Ovary (tissue), 9 donors: Measurements from ENCODE around the gene PLAU. TPM values are rescaled to one million over a fixed set of nuclear protein-coding genes. Genes with fewer than 3 reads are reported as not detected.

Source experiments
- DNase-seq, 5 donors: peaks; one replicate each; pipeline ENCODE4 v3.0.0-alpha.2; 2019 to 2020
- H3K27ac ChIP-seq, 2 donors: fragments of 200-600 bp; one replicate each; pipeline versions ENCODE4 v1.5.1 to v1.8.0; 2019 to 2022
- H3K27me3 ChIP-seq: fragments of 200-600 bp; one replicate; pipeline ENCODE4 v1.8.0; 2022
- H3K36me3 ChIP-seq: fragments of 200-600 bp; sonication (generic); one replicate; pipeline ENCODE4 v1.5.1; 2019
- H3K4me1 ChIP-seq: one replicate; pipeline ENCODE4 v1.8.1; 2013; ENCODE audit warnings: mild to moderate bottlenecking, moderate library complexity; ENCODE audit not compliant: insufficient read depth
- H3K4me3 ChIP-seq: fragments of 200-600 bp; sonication (generic); one replicate; pipeline ENCODE4 v1.5.1; 2017
- H3K9me3 ChIP-seq, 2 donors: fragments of 200-600 bp in 1 of 2; sonication (generic) in 1 of 2; one replicate each; pipeline versions ENCODE4 v1.5.1 to v1.8.1; 2013 to 2019; ENCODE audit warnings: mild to moderate bottlenecking in 1 of 2, moderate library complexity in 1 of 2
- EP300 ChIP-seq: sonication (generic); formaldehyde crosslinking; IDR thresholded peaks from one replicate; pipeline ENCODE4 v1.6.1; 2017; ENCODE audit warnings: antibody characterized with exemption
- POLR2A ChIP-seq: fragments of 450-650 bp; IDR thresholded peaks from one replicate; pipeline ENCODE4 v1.6.1; 2017; ENCODE audit warnings: antibody characterized with exemption, mild to moderate bottlenecking, moderate library complexity
- WGBS, 3 donors: extraction: QIAGEN DNeasy Blood & Tissue Kit in 1 of 3; methylation state at CpG; one replicate each; pipeline versions ENCODE4 v1.1.5 to v1.1.7; 2013 to 2017; 5-methylcytosine and 5-hydroxymethylcytosine counted together
- intact Hi-C, 4 donors: fragments of 100-400 bp; cut with DNase I; formaldehyde crosslinking; loops; one replicate each; pipeline versions ENCODE4 v1.11.0 to v1.15.1; 2022 to 2023
- polyA plus RNA-seq, 2 donors: library from polyadenylated mRNA; stranded (reverse); fragments of 200-250 nt in 1 of 2; fragments of 350-450 nt in 1 of 2; fragmentation: Illumina TruSeq in 1 of 2; extraction: RNeasy Lipid Tissue Mini Kit (QIAGEN cat#74804) in 1 of 2; gene quantifications; one replicate each; pipeline ENCODE4 v1.2.3, GENCODE V29; 2013 to 2014
- total RNA-seq, 7 donors: library from RNA; depleted of rRNA in 2 of 7; stranded (reverse); fragments of >200 nt in 2 of 7; fragmentation: NEBNext Ultra II Directional in 3 of 7; extraction: Animal tissue kit (Norgen Biotek cat#: 25700) in 3 of 7; gene quantifications; one replicate each; pipeline versions ENCODE4 v1.1.0 to v1.2.4, GENCODE V29; 2016 to 2023
- TF ChIP-seq, protein P1 (sequence below), 3 donors: fragments of 450-650 bp in 2 of 3; fragments of 200-600 bp in 1 of 3; IDR thresholded peaks; one replicate each; pipeline versions ENCODE4 v1.5.1 to v1.8.0; 2016 to 2022; ENCODE audit warnings: antibody characterized with exemption in 3 of 3, mild to moderate bottlenecking in 1 of 3
- donor health status: DM: no; HTN: no; CAD: no; lungs with moderate emphysema.
- donor health status: DM: no; HTN: no; CAD: no.
- donor health status: Bipolar disorder and iron deficiency.
- donor health status: DM: yes; HTN: yes; CAD: no.
- donor health status: DM: no; HTN: no; CAD: no.
- donor health status: DM: yes; HTN: yes; CAD: no.

PLAU gene
- total and polyA plus RNA-seq, 9 donors = 0.24 to 12.6 (median 4.6) TPM

DNA sequence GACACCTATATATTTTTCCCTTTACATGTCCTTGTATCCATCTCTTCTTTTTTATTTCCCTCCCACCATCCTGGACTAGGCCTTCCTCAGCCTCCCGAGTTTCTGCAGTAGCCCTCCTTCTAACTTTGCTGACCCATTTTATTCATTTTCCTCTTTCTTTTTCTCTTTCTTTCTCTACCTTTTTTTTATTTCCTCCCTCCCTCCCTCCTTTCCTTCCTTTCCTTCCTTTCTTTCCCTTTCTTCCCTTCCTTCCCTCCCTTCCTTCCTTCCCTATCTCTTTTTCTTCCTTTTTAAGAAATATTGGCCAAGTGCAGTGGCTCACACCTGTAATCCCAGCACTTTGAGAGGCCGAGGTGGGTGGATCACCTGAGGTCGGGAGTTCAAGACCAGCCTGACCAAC is 26.9 kb upstream of the PLAU start:
- no peaks in the 10 kb centered on the region for H3K36me3 ChIP-seq
- TF ChIP-seq EP300 = no peak
- no peak for TF ChIP-seq POLR2A
- TF ChIP-seq, protein P1, sequence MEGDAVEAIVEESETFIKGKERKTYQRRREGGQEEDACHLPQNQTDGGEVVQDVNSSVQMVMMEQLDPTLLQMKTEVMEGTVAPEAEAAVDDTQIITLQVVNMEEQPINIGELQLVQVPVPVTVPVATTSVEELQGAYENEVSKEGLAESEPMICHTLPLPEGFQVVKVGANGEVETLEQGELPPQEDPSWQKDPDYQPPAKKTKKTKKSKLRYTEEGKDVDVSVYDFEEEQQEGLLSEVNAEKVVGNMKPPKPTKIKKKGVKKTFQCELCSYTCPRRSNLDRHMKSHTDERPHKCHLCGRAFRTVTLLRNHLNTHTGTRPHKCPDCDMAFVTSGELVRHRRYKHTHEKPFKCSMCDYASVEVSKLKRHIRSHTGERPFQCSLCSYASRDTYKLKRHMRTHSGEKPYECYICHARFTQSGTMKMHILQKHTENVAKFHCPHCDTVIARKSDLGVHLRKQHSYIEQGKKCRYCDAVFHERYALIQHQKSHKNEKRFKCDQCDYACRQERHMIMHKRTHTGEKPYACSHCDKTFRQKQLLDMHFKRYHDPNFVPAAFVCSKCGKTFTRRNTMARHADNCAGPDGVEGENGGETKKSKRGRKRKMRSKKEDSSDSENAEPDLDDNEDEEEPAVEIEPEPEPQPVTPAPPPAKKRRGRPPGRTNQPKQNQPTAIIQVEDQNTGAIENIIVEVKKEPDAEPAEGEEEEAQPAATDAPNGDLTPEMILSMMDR (IDR thresholded peaks at IDR 0.05) = no peak
- H3K4me1 ChIP-seq = peaks cover 7% of the 10 kb centered on the region
- no peaks in the 10 kb centered on the region for H3K9me3 ChIP-seq
- no peak overlapping the region for H3K4me3 ChIP-seq
- intact Hi-C loops = no loop called here
- 68 to 74% (median 73%) methylated on average over 3 of the region's 3 CpGs for WGBS, 3 donors
- H3K27ac ChIP-seq = no peak overlapping the region
- no peaks in the 10 kb centered on the region for H3K27me3 ChIP-seq
- no peak for DNase-seq

DNA sequence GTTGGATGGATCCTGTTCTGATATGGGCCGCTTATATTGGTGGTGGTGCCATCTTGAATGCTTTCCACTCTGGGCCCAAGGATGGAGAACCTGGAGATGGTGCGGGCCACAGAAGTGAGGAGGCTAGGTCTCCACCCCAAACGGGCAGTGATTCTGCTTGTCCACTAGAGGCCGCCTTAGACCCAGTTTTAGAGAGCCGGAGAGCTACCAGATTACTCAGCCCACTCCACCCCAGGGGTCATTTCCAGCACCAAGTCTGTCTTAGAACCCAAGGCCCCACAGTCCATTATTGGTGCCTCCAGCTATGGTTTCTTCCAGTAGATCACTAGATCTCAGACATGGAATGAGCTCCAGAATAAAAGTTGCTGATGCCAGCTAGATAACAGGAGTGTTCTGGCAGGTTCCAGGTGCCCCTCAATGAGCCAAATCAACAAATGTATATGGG is 24.8 kb upstream of the PLAU start:
- WGBS, 3 donors = 4 to 10% (median 5%) methylated on average over 5 of the region's 5 CpGs
- TF ChIP-seq, protein P1 (IDR thresholded peaks at IDR 0.05) = peak; percentile 46 to 85 (median 83)
- no peak for TF ChIP-seq EP300
- no peaks in the 10 kb centered on the region for H3K36me3 ChIP-seq
- intact Hi-C loops = loop anchor here (2.0 to 5.0 kb wide), 5 partner anchors 51 to 346 kb away; no protein-coding TSS in a partner anchor
- no peaks in the 10 kb centered on the region for H3K9me3 ChIP-seq
- DNase-seq = peak; percentile 70 to 78 (median 74)
- H3K4me1 ChIP-seq = peaks cover 7% of the 10 kb centered on the region
- no peak overlapping the region for H3K4me3 ChIP-seq
- H3K27me3 ChIP-seq = no peaks in the 10 kb centered on the region
- H3K27ac ChIP-seq = no peak overlapping the region

DNA sequence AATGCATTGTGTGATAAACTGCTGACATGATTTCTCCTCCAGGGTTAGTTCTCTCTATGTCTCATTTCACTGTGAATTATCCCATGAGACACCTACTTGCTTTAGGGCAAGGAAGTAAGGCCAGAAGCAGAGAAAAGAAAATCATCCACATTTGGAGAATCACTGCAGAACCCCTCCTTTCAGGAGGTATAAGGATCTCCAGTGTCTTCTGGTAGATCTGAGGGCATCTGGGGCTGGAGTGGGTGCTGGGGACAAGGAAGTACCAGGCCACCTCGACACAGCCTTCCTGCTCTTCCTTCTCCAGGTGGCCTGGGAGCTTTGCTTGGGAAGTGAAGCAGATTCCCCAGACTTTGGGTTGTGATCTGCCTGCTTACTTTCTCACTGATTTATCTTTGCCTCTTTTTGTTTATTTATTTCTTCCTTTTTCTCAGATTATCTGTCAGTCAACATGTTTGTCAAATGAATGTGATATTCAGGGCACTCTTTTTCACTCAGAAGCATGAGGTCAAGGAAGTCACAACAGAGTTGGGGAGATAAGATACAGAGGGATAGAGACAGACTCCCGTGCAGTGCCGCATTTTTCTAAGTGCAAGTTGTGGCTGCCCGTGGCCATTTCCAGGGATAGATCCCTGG is 24.2 kb upstream of the PLAU start:
- peak overlapping the region in 1 of 2 donors; percentile 53 for H3K27ac ChIP-seq
- no peak for TF ChIP-seq EP300
- TF ChIP-seq, protein P1 (IDR thresholded peaks at IDR 0.05) = no peak
- no peak for TF ChIP-seq POLR2A
- no peaks in the 10 kb centered on the region for H3K27me3 ChIP-seq
- H3K36me3 ChIP-seq = no peaks in the 10 kb centered on the region
- WGBS, 3 donors = 14 to 21% (median 20%) methylated on average over 4 of the region's 4 CpGs
- H3K9me3 ChIP-seq = no peaks in the 10 kb centered on the region
- H3K4me3 ChIP-seq = no peak overlapping the region
- no peak for DNase-seq
- peaks cover 7% of the 10 kb centered on the region for H3K4me1 ChIP-seq
- intact Hi-C loops = loop anchor here (2.0 to 5.0 kb wide), 5 partner anchors 51 to 346 kb away; no protein-coding TSS in a partner anchor

DNA sequence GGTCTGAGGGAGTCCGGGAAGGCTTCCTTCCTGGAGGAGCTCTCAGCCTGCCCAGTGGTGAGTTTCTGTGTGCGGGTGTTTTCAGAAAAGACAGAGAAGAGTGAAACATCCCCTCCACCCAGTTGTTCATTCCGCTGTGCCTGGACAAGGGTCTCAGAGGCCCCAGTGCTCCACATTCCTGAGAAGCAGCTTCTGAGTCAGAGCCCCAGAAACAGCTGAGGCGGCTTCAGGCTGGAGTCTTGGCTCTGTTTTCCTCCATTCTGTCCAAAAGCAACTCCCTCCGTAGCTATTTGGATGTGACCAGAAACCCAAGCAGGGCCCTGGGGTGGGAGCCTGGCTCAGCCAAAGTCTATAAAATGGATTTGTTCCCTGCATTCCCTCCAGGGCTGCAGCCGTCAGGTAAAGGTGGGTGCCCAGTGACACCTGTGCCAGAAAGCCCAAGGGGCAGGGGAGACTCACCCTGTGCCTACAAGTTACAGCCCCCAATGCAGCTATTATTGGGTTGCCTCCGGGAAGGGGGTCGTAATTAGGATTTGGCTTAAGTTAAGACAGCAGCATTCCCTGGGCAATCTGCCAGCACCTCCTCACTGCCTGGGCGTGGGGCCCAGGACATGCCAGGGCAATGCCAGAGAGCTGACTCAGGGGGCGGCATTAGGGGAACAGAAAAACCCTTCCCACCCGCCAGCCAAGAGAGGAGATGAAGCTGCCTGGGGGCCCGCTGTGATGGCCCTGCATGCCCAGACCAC is 23.5 kb upstream of the PLAU start:
- intact Hi-C loops = loop anchor here (2.0 to 5.0 kb wide), 6 partner anchors 50 to 345 kb away; no protein-coding TSS in a partner anchor
- 14 to 16% (median 16%) methylated on average over 12 of the region's 12 CpGs for WGBS, 3 donors
- Histone ChIP-seq H3K36me3 (no peaks in the 10 kb centered on the region), H3K27me3 (no peaks in the 10 kb centered on the region), H3K4me3 (no peak overlapping the region), H3K4me1 (peaks cover 7% of the 10 kb centered on the region), H3K27ac (peak overlapping the region; percentile 7 to 53), H3K9me3 (no peaks in the 10 kb centered on the region)
- DNase-seq = peak; percentile 66 to 79 (median 74)
- TF ChIP-seq EP300 (no peak), POLR2A (no peak)
- TF ChIP-seq, protein P1 (IDR thresholded peaks at IDR 0.05) = no peak
